HEK293 (cell line): Measurements from ENCODE around the gene PLCB3.
A peak's percentile ranks its signal among the peaks of the same experiment; 100 is the strongest.

Source experiments
- HIC1 ChIP-seq: fragments of 450-650 bp; formaldehyde crosslinking; IDR thresholded peaks from 2 replicates; pipeline ENCODE4 v1.5.1; 2016; ENCODE audit warnings: missing biosample characterization, missing genetic modification characterization
- PRDM10 ChIP-seq: fragments of 450-650 bp; formaldehyde crosslinking; IDR thresholded peaks from 2 replicates; pipeline ENCODE4 v1.5.1; 2016; ENCODE audit warnings: missing biosample characterization, missing genetic modification characterization
- PRDM2 ChIP-seq: fragments of 450-650 bp; formaldehyde crosslinking; IDR thresholded peaks from 2 replicates; pipeline ENCODE4 v1.5.1; 2016; ENCODE audit warnings: missing biosample characterization, missing genetic modification characterization, borderline replicate concordance
- SALL2 ChIP-seq: fragments of 450-650 bp; formaldehyde crosslinking; IDR thresholded peaks from 2 replicates; pipeline ENCODE4 v1.5.0; 2017; ENCODE audit warnings: missing biosample characterization, mild to moderate bottlenecking, missing genetic modification characterization, borderline replicate concordance
- SCRT1 ChIP-seq: fragments of 450-650 bp; formaldehyde crosslinking; IDR thresholded peaks from 2 replicates; pipeline ENCODE4 v1.5.1; 2016; ENCODE audit warnings: missing biosample characterization, missing genetic modification characterization, borderline replicate concordance
- YY1 ChIP-seq: fragments of 450-650 bp; formaldehyde crosslinking; IDR thresholded peaks from 2 replicates; pipeline ENCODE4 v1.5.1; 2018; ENCODE audit warnings: missing biosample characterization, missing genetic modification characterization
- ZBTB17 ChIP-seq: fragments of 450-650 bp; formaldehyde crosslinking; IDR thresholded peaks from 2 replicates; pipeline ENCODE4 v1.5.1; 2016; ENCODE audit warnings: missing biosample characterization, missing genetic modification characterization
- ZBTB21 ChIP-seq: fragments of 450-650 bp; formaldehyde crosslinking; IDR thresholded peaks from 2 replicates; pipeline ENCODE4 v1.5.1; 2017; ENCODE audit warnings: missing biosample characterization, missing genetic modification characterization
- ZIC2 ChIP-seq: fragments of 450-650 bp; formaldehyde crosslinking; IDR thresholded peaks from 2 replicates; pipeline ENCODE4 v1.5.1; 2016; ENCODE audit warnings: missing biosample characterization, missing genetic modification characterization
- ZNF23 ChIP-seq: fragments of 450-650 bp; formaldehyde crosslinking; IDR thresholded peaks from 2 replicates; pipeline ENCODE4 v1.5.1; 2016; ENCODE audit warnings: missing biosample characterization, missing genetic modification characterization, borderline replicate concordance
- ZNF350 ChIP-seq: fragments of 450-650 bp; formaldehyde crosslinking; IDR thresholded peaks from 2 replicates; pipeline ENCODE4 v1.5.0; 2017; ENCODE audit warnings: missing biosample characterization, mild to moderate bottlenecking, missing genetic modification characterization
- ZNF433 ChIP-seq: fragments of 450-650 bp; formaldehyde crosslinking; IDR thresholded peaks from 2 replicates; pipeline ENCODE4 v1.5.1; 2016; ENCODE audit warnings: missing biosample characterization, missing genetic modification characterization, low read depth
- ZNF623 ChIP-seq: fragments of 450-650 bp; formaldehyde crosslinking; IDR thresholded peaks from 2 replicates; pipeline ENCODE4 v1.5.1; 2016; ENCODE audit warnings: missing biosample characterization, missing genetic modification characterization
- ZNF660 ChIP-seq: fragments of 450-650 bp; IDR thresholded peaks from 2 replicates; pipeline ENCODE4 v1.5.1; 2018; ENCODE audit warnings: missing biosample characterization, mild to moderate bottlenecking, missing genetic modification characterization
- ZNF692 ChIP-seq: fragments of 450-650 bp; formaldehyde crosslinking; IDR thresholded peaks from 2 replicates; pipeline ENCODE4 v1.5.1; 2016; ENCODE audit warnings: missing biosample characterization, missing genetic modification characterization
- TF ChIP-seq, protein P1 (sequence below): fragments of 450-650 bp; formaldehyde crosslinking; optimal IDR thresholded peaks from 2 replicates; pipeline ENCODE3; 2016; ENCODE audit warnings: missing biosample characterization, mild to moderate bottlenecking, missing genetic modification characterization
- TF ChIP-seq, protein P2 (sequence below): fragments of 450-650 bp; formaldehyde crosslinking; IDR thresholded peaks from 2 replicates; pipeline ENCODE4 v1.5.1; 2016; ENCODE audit warnings: missing biosample characterization, missing genetic modification characterization, low read depth
- TF ChIP-seq, protein P3 (sequence below): fragments of 450-650 bp; formaldehyde crosslinking; IDR thresholded peaks from 2 replicates; pipeline ENCODE4 v1.5.1; 2016; ENCODE audit warnings: missing biosample characterization, missing genetic modification characterization

PLCB3 gene

DNA sequence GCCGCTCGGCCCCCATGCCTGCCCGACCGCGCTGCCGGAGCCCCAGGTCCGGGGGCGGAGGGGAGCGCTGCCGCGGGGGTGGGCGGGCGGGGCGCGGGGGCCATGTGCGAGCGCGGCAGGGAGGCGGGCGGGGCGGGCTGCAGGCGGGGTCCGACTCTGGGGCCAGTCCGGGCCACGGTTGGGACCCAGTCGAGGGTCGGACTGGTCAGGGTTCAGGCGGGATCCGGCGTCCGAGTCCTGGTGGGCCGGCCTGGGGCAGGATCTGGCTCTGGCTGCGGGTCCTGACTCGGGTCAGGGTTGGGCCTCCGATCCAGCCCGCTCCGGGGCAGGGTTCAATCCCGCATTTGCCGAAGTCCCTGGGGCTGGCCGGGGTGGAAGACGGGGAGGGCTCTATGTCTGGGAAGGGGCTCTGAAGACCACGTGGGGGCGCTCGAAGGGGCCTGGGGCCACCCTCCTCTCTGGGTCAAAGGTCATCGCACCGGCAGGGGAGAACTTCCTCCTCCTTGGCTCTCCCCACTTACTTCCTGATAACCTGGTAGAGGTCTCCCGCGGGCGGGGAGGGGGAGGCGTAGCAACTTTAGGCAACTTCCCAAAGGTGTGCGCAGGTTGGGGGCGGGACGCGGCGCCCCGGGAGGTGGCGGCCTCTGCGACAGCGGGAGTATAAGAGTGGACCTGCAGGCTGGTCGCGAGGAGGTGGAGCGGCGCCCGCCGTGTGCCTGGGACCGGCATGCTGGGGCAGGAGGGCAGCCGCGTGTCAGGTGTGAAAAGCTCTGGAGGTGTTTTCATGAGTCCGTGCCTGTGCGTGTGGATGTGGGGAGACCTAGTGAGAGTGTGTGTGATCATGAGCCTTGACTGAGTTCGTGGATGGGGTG lies 54.6 kb downstream of the PLCB3 start (continued):
- TF ChIP-seq ZBTB21 (tag by site-specific recombination) (no peak), HIC1 (tag by site-specific recombination) (no peak; the same call in 1 of the 2 replicates), ZNF623 (tag by site-specific recombination) (no peak), ZNF660 (no peak), ZNF350 (no peak), ZNF23 (no peak), YY1 (no peak), PRDM2 (tag by site-specific recombination) (no peak), ZIC2 (tag by site-specific recombination) (peak; percentile 50; the same call in 1 of the 2 replicates), SCRT1 (tag by site-specific recombination) (no peak), ZNF692 (tag by site-specific recombination) (peak; percentile 38; the same call in 1 of the 2 replicates), ZNF433 (tag by site-specific recombination) (no peak), ZBTB17 (tag by site-specific recombination) (no peak), PRDM10 (no peak), SALL2 (tag by site-specific recombination) (no peak)
- TF ChIP-seq, protein P1, sequence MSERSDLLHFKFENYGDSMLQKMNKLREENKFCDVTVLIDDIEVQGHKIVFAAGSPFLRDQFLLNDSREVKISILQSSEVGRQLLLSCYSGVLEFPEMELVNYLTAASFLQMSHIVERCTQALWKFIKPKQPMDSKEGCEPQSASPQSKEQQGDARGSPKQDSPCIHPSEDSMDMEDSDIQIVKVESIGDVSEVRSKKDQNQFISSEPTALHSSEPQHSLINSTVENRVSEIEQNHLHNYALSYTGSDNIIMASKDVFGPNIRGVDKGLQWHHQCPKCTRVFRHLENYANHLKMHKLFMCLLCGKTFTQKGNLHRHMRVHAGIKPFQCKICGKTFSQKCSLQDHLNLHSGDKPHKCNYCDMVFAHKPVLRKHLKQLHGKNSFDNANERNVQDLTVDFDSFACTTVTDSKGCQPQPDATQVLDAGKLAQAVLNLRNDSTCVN (tag by site-specific recombination): peak; percentile 41
- TF ChIP-seq, protein P2, sequence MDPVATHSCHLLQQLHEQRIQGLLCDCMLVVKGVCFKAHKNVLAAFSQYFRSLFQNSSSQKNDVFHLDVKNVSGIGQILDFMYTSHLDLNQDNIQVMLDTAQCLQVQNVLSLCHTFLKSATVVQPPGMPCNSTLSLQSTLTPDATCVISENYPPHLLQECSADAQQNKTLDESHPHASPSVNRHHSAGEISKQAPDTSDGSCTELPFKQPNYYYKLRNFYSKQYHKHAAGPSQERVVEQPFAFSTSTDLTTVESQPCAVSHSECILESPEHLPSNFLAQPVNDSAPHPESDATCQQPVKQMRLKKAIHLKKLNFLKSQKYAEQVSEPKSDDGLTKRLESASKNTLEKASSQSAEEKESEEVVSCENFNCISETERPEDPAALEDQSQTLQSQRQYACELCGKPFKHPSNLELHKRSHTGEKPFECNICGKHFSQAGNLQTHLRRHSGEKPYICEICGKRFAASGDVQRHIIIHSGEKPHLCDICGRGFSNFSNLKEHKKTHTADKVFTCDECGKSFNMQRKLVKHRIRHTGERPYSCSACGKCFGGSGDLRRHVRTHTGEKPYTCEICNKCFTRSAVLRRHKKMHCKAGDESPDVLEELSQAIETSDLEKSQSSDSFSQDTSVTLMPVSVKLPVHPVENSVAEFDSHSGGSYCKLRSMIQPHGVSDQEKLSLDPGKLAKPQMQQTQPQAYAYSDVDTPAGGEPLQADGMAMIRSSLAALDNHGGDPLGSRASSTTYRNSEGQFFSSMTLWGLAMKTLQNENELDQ (tag by site-specific recombination): no peak
- TF ChIP-seq, protein P3, sequence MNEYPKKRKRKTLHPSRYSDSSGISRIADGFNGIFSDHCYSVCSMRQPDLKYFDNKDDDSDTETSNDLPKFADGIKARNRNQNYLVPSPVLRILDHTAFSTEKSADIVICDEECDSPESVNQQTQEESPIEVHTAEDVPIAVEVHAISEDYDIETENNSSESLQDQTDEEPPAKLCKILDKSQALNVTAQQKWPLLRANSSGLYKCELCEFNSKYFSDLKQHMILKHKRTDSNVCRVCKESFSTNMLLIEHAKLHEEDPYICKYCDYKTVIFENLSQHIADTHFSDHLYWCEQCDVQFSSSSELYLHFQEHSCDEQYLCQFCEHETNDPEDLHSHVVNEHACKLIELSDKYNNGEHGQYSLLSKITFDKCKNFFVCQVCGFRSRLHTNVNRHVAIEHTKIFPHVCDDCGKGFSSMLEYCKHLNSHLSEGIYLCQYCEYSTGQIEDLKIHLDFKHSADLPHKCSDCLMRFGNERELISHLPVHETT (tag by site-specific recombination): no peak
